ENCODE measurements around the gene TMEM151B.
"Not testable (repeated sequence)": the region's sequence is repeated elsewhere in the genome, so short reads cannot be mapped to it uniquely, and the experiment has no call there.

TMEM151B gene

GRCh38 chr6:44327096-44327495 lies 56.8 kb downstream of the TMEM151B start:
- no peak for DNase-seq (ENCODE audit: low read depth, low spot score)
- Histone ChIP-seq H3K36me3 (ENCODE audit: insufficient read depth, low read length) (no peaks in the 10 kb centered on the region), H3K27ac (no peak overlapping the region), H3K9ac (ENCODE audit: insufficient read length) (no peak overlapping the region), H3K9me3 (ENCODE audit: low read depth, low read length) (no peaks in the 10 kb centered on the region), H3K4me3 (no peak overlapping the region)
- TF ChIP-seq FOXP2 (optimal IDR thresholded peaks at IDR 0.05; ENCODE audit: control extremely low read depth, extremely low read length, insufficient read depth) (no peak), POLR2AphosphoS5 (IDR thresholded peaks at IDR 0.05; ENCODE audit: borderline replicate concordance, low read depth, low read length) (no peak)

- H3K4me3 ChIP-seq: no peak overlapping the region
These were observed 57.5 kb downstream of the TMEM151B start for GRCh38 chr6:44327760-44328159.

GRCh38 chr6:44328203-44328602 lies 58.0 kb downstream of the TMEM151B start:
- not testable (repeated sequence) for DNase-seq (ENCODE audit: low read depth, low spot score); H3K36me3 ChIP-seq (ENCODE audit: insufficient read depth, low read length); H3K9me3 ChIP-seq (ENCODE audit: low read depth, low read length); H3K27ac ChIP-seq; H3K4me3 ChIP-seq; H3K9ac ChIP-seq (ENCODE audit: insufficient read length)

More at GRCh38 chr6:44327760-44328159, 57.5 kb downstream of the TMEM151B start:
- Histone ChIP-seq H3K9me3 (ENCODE audit: low read depth, low read length) (no peaks in the 10 kb centered on the region), H3K9ac (ENCODE audit: insufficient read length) (no peak overlapping the region), H3K36me3 (ENCODE audit: insufficient read depth, low read length) (no peaks in the 10 kb centered on the region), H3K27ac (no peak overlapping the region)
- no peak for TF ChIP-seq POLR2AphosphoS5 (IDR thresholded peaks at IDR 0.05; ENCODE audit: borderline replicate concordance, low read depth, low read length)
- no peak for TF ChIP-seq FOXP2 (optimal IDR thresholded peaks at IDR 0.05; ENCODE audit: control extremely low read depth, extremely low read length, insufficient read depth)
- TF ChIP-seq EZH2 (IDR thresholded peaks at IDR 0.05): no peak
- no peak for DNase-seq (ENCODE audit: low read depth, low spot score)

DNA sequence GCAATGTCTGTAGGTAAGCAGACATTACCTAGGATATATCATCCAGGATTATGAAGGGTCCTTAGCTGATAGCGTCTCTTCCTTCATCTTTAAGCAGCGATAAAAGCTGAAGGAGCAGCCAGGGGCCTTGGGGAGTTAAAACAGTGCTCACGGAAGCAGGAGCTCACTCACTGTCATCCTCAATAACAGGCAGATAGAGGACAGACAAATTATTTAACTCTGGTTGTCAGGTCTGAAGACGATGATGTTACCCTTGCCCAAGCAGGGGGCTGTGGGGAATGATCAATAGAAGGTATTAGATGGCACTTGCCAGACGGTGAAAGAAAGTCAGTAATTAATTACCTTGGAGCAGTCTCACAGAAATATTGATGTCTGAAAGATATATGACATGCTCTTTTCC lies 59.6 kb downstream of the TMEM151B start:
- no peak for DNase-seq (ENCODE audit: low read depth, low spot score)
- TF ChIP-seq FOXP2 (optimal IDR thresholded peaks at IDR 0.05; ENCODE audit: control extremely low read depth, extremely low read length, insufficient read depth) (no peak), EZH2 (IDR thresholded peaks at IDR 0.05) (no peak), POLR2AphosphoS5 (IDR thresholded peaks at IDR 0.05; ENCODE audit: borderline replicate concordance, low read depth, low read length) (no peak)
- Histone ChIP-seq H3K36me3 (ENCODE audit: insufficient read depth, low read length) (no peaks in the 10 kb centered on the region), H3K9me3 (ENCODE audit: low read depth, low read length) (no peaks in the 10 kb centered on the region), H3K9ac (ENCODE audit: insufficient read length) (no peak overlapping the region), H3K27ac (no peak overlapping the region), H3K4me3 (no peak overlapping the region)

- no peaks in the 10 kb centered on the region for H3K9me3 ChIP-seq (ENCODE audit: low read depth, low read length)
- no peaks in the 10 kb centered on the region for H3K36me3 ChIP-seq (ENCODE audit: insufficient read depth, low read length)
- TF ChIP-seq POLR2AphosphoS5 (IDR thresholded peaks at IDR 0.05; ENCODE audit: borderline replicate concordance, low read depth, low read length) (no peak), FOXP2 (optimal IDR thresholded peaks at IDR 0.05; ENCODE audit: control extremely low read depth, extremely low read length, insufficient read depth) (no peak), EZH2 (IDR thresholded peaks at IDR 0.05) (no peak)
- no peak overlapping the region for H3K4me3 ChIP-seq
- H3K27ac ChIP-seq: no peak overlapping the region
- DNase-seq (ENCODE audit: low read depth, low spot score): no peak
- H3K9ac ChIP-seq (ENCODE audit: insufficient read length): no peak overlapping the region
These were observed 62.3 kb downstream of the TMEM151B start for GRCh38 chr6:44332585-44332984.

GRCh38 chr6:44333273-44333919 lies 63.1 kb downstream of the TMEM151B start:
- TF ChIP-seq POLR2AphosphoS5 (IDR thresholded peaks at IDR 0.05; ENCODE audit: borderline replicate concordance, low read depth, low read length): no peak
- no peak for TF ChIP-seq FOXP2 (optimal IDR thresholded peaks at IDR 0.05; ENCODE audit: control extremely low read depth, extremely low read length, insufficient read depth)
- no peak for TF ChIP-seq EZH2 (IDR thresholded peaks at IDR 0.05)
- Histone ChIP-seq H3K9me3 (ENCODE audit: low read depth, low read length) (no peaks in the 10 kb centered on the region), H3K36me3 (ENCODE audit: insufficient read depth, low read length) (no peaks in the 10 kb centered on the region), H3K4me3 (no peak overlapping the region), H3K27ac (no peak overlapping the region), H3K9ac (ENCODE audit: insufficient read length) (no peak overlapping the region)
- DNase-seq (ENCODE audit: low read depth, low spot score): no peak

- H3K36me3 ChIP-seq (ENCODE audit: insufficient read depth, low read length): no peaks in the 10 kb centered on the region
- H3K9me3 ChIP-seq (ENCODE audit: low read depth, low read length): no peaks in the 10 kb centered on the region
- H3K9ac ChIP-seq (ENCODE audit: insufficient read length): no peak overlapping the region
- H3K27ac ChIP-seq: no peak overlapping the region
- no peak overlapping the region for H3K4me3 ChIP-seq
- DNase-seq (ENCODE audit: low read depth, low spot score): no peak
- no peak for TF ChIP-seq EZH2 (IDR thresholded peaks at IDR 0.05)
- TF ChIP-seq POLR2AphosphoS5 (IDR thresholded peaks at IDR 0.05; ENCODE audit: borderline replicate concordance, low read depth, low read length): no peak
- no peak for TF ChIP-seq FOXP2 (optimal IDR thresholded peaks at IDR 0.05; ENCODE audit: control extremely low read depth, extremely low read length, insufficient read depth)
These were observed 63.7 kb downstream of the TMEM151B start for GRCh38 chr6:44333942-44334341.

DNA sequence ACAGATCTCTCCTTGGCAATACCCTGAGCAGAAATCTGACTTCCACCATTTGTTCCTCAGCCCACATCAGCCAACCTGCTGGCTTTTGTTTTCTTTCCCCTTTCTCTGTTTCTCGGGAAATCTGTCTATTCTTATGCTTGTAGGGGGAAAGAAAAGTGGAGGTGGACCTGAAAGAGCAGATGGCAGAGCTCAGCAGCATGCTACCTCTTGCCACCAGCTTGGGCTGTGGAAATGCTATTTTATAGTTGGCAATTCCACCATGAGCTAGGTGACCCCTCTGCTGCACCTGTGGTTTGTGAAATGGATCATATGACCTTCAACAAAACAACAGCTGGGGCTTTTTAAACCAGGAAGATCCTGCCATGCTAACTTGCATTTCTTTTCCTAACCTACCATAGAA lies 65.4 kb downstream of the TMEM151B start:
- H3K4me3 ChIP-seq: no peak overlapping the region
- no peak overlapping the region for H3K9ac ChIP-seq (ENCODE audit: insufficient read length)
- H3K36me3 ChIP-seq (ENCODE audit: insufficient read depth, low read length): no peaks in the 10 kb centered on the region
- TF ChIP-seq FOXP2 (optimal IDR thresholded peaks at IDR 0.05; ENCODE audit: control extremely low read depth, extremely low read length, insufficient read depth) (no peak), EZH2 (IDR thresholded peaks at IDR 0.05) (no peak), POLR2AphosphoS5 (IDR thresholded peaks at IDR 0.05; ENCODE audit: borderline replicate concordance, low read depth, low read length) (no peak)
- no peaks in the 10 kb centered on the region for H3K9me3 ChIP-seq (ENCODE audit: low read depth, low read length)
- H3K27ac ChIP-seq: no peak overlapping the region
- DNase-seq (ENCODE audit: low read depth, low spot score): no peak

Measured in SK-N-MC (cell line).